GM19324 (cell line): ENCODE measurements around the gene CRACR2A.

Source experiments
- ATAC-seq: cut with Tn5 transposase; IDR thresholded peaks from one replicate; pipeline ENCODE4 v1.9.1; 2021; ENCODE audit warnings: mild to moderate bottlenecking, moderate library complexity; ENCODE audit not compliant: unreplicated experiment, low FRiP score

The CRACR2A gene

GRCh38 chr12:3600039-3600720 lies 152.7 kb downstream of the CRACR2A start:
- ATAC-seq: no peak

GRCh38 chr12:3598896-3599860 lies 153.7 kb downstream of the CRACR2A start:
- ATAC-seq: no peak

- ATAC-seq: no peak
Observed at GRCh38 chr12:3597526-3598210, 155.2 kb downstream of the CRACR2A start.

DNA sequence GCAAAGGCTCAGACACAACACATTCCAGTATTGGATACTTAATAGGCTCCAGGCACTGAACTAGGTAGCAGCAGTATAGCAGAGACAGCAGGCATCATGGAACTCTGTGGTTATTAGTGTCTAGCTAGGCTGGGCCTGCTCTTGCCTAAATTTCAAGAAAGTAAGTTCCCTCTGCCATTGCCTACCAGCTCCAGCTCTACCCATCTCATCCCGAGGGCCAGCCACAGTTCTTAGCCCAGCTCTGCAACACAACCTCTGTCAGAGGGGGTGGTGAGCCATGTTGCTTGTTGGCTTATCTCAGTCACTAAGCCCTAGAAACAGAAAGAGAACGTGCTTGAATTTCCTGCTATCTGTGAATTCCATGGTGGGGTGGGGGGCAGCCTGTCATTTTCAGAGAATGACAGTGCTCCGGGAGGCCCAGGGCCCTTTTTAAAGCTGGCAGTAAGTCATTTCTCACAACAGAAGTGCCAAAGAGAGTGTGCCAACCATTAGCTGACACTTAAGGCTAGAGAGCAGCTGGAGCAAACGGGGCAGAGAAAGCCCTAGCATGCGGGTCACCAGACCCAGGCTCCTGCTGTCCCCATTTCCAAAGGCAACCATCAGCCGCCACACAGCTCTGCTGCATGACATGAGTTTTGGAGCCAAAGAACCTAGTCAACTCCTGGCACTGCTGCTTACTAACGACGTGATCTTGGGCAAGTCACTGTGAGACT lies 156.1 kb downstream of the CRACR2A start:
- no peak for ATAC-seq

DNA sequence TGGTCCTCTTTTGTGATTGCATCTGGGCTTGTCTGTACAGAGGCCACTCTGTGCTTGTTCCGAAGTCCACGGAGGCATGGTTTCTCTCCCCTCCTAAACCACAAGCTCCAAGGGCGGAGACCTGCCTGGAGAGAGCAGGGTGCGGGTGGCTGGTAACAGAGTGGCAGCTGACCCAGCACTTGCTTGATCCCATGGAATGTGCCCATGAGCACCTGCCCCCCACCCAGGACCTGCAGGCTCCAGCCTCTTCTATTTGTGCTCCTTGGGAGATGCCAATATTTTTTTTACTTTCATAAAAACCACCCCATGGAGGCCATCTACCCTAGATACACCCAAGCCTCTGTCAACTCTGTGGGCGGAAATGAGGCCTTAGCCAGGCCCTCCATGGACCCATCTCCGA lies 157.2 kb downstream of the CRACR2A start:
- ATAC-seq: no peak

GRCh38 chr12:3594966-3595365 lies 157.9 kb downstream of the CRACR2A start:
- ATAC-seq: no peak

- ATAC-seq: no peak
Observed at GRCh38 chr12:3593906-3594483, 158.9 kb downstream of the CRACR2A start.

GRCh38 chr12:3592856-3593625 lies 159.9 kb downstream of the CRACR2A start:
- ATAC-seq: no peak

GRCh38 chr12:3589745-3590144 lies 163.2 kb downstream of the CRACR2A start:
- no peak for ATAC-seq

- no peak for ATAC-seq
Observed at GRCh38 chr12:3587402-3588013, 165.4 kb downstream of the CRACR2A start.

DNA sequence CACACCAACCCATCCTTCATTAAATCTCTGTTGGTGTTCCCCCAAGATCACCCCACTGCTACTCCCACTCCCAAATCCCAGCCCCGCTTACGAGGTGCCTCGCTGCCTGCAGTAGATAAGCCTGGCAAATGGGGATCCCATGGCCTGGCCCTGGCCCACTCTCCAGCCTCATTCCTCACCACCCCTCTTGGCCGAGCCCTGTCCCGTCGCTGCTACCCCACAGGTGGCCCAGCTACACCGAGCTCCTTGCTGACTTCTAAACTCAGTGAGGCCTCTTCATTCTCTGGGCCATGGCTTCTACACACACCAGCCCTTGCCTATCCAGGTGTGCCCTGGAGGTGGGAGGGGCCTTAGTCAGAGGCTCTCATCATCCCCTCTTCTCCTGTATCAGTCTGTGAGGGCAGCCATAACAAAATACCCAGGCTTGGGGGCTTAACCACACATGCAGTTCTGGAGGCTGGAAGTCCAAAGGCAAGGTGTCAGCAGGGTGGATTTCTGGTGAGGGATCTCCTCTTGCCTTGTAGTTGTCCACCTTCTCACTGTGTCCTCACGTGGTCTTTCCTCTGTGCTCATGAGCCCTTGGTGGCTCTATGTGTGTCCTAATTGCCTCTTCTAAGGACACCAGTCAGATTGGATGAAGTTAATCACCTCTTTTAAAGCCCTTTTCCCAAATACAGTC lies 169.1 kb downstream of the CRACR2A start:
- no peak for ATAC-seq

DNA sequence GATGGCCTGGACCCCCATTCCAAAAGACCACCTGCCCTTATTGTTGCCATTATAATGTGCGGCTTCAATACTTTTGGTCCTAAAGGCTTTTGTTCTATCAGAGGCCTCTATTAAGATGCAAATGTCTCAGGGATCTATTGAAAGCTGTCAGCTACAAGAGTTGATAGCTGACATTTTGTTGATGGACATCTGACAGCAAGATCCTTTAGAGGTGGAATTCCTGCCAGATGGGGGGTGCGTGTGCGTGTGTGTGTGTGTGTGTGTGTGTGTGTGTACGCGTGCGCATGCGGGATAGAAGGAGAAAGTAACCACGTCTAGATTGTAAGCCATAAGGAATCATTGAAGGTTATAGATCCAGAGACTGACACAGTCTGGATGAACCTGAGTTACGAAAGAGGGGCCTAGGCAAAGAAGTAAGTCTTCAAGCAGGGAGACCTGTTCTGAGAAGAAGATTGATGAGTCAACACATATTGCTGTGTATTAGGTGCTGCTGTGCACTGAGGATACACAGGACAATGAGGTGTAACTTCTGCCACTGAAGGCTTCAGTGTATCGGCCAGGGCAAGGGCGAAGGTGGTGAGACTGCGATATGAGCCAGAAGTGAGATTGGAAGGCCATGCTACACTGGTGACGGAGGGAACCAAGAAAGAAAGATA lies 172.7 kb downstream of the CRACR2A start:
- ATAC-seq: no peak

- no peak for ATAC-seq
Observed at GRCh38 chr12:3579446-3580093, 173.3 kb downstream of the CRACR2A start.

- no peak for ATAC-seq
Observed at GRCh38 chr12:3578557-3578956, 174.4 kb downstream of the CRACR2A start.

DNA sequence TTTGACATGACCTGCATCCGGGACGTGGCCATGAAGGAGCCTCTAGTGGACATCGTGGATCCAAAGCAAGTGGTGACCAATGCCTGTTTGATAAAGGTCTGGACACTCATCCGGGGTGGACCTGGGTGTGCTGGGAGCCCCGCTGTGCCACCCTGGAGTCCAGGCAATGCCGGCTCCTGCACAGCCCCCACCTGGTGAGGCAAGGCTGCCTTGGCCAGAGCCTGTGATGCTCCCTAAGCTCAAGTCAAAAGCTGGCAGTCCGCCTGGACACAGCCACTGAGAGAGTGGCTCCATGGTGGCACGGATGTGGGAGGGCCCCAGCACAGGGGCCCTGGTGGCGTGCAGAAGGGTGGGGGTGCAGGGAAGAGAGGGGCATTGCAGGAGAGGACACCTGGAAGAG lies 176.0 kb downstream of the CRACR2A start:
- ATAC-seq: no peak

DNA sequence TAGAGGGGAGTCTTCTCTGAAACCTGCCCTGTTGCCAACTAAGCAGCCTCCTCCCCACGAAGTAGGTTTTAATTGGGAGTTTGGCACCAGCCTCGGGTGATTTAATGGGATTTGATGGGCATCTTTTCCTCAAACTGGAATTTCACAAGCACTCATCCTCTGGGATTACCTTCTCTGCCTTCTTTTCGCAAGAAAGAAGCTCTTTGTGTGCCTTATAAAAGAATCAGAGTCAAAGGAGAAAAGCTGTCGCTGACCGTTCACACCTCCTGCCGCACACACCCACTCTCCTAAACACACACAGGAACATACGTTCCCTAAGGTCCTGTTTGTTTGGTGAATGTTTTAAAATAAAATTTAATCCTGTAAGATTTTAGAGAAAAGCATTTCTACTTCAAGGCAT lies 177.9 kb downstream of the CRACR2A start:
- ATAC-seq: no peak

GRCh38 chr12:3572560-3572959 lies 180.3 kb downstream of the CRACR2A start:
- no peak for ATAC-seq
